Chondrocyte (in vitro differentiated cells): Measurements from ENCODE around the gene VGF. TPM values are rescaled to one million over a fixed set of nuclear protein-coding genes. Genes with fewer than 3 reads are reported as not detected.

Experiments used
- DNase-seq: peaks from one replicate; pipeline ENCODE4 v3.0.0; 2021; ENCODE audit warnings: mixed read lengths, low spot score
- H3K27ac Mint-ChIP-seq: one replicate; pipeline ENCODE4 v1.8.0; 2021; ENCODE audit warnings: mild to moderate bottlenecking, moderate library complexity, mixed read lengths; ENCODE audit not compliant: unreplicated experiment
- H3K27me3 Mint-ChIP-seq: 2 replicates; pipeline ENCODE4 v1.8.0; 2021; ENCODE audit warnings: low read depth, mixed read lengths
- H3K36me3 Mint-ChIP-seq: 2 replicates; pipeline ENCODE4 v1.8.0; 2021; ENCODE audit warnings: low read depth, mixed read lengths
- H3K4me1 Mint-ChIP-seq: 2 replicates; pipeline ENCODE4 v1.8.0; 2021; ENCODE audit warnings: low read depth, mild to moderate bottlenecking, mixed read lengths
- H3K4me3 Mint-ChIP-seq: one replicate; pipeline ENCODE4 v1.8.0; 2021; ENCODE audit warnings: mild to moderate bottlenecking, moderate library complexity, mixed read lengths; ENCODE audit not compliant: unreplicated experiment
- H3K9me3 Mint-ChIP-seq: 2 replicates; pipeline ENCODE4 v1.8.0; 2021; ENCODE audit warnings: low read depth, mixed read lengths
- total RNA-seq: library from RNA; stranded (reverse); gene quantifications from 3 replicates; pipeline ENCODE4 v1.2.1, GENCODE V29; 2021
- TF ChIP-seq, protein P1 (sequence below): fragments of 200-600 bp; sonication (generic); IDR thresholded peaks from 2 replicates; pipeline ENCODE4 v1.5.0; 2021; ENCODE audit warnings: antibody characterized with exemption, mild to moderate bottlenecking, moderate library complexity

The VGF gene
- total RNA-seq, 1 donor from 2014 or later: 0.22 TPM

DNA sequence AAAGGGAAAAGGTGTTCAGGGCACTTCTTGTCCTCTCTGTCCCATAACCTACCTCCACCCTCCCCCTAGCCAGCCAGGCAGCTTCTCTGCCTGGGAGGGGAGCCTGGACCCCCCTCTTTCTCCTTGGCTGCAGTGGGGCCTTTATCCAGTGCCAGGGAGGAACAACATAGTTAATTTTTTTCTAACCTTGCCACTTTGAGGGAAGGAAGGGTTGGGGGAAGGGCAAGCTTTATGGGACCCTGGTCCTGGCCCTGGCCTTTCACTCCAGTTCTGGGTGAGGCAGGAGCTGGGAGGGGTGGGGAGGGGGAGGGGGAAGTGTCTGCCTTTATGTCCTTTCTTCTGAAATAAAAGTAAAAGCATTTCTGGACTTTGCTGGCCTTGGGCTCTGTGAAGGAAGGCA is 4.5 kb downstream of the VGF start:
- no peak for DNase-seq
- Mint-ChIP-seq H3K9me3 (no peaks in the 10 kb centered on the region), H3K27me3 (peaks cover 5% of the 10 kb centered on the region), H3K36me3 (peaks cover 20% of the 10 kb centered on the region), H3K4me1 (peaks cover 26% of the 10 kb centered on the region), H3K4me3 (no peak overlapping the region), H3K27ac (no peak overlapping the region)
- TF ChIP-seq, protein P1, sequence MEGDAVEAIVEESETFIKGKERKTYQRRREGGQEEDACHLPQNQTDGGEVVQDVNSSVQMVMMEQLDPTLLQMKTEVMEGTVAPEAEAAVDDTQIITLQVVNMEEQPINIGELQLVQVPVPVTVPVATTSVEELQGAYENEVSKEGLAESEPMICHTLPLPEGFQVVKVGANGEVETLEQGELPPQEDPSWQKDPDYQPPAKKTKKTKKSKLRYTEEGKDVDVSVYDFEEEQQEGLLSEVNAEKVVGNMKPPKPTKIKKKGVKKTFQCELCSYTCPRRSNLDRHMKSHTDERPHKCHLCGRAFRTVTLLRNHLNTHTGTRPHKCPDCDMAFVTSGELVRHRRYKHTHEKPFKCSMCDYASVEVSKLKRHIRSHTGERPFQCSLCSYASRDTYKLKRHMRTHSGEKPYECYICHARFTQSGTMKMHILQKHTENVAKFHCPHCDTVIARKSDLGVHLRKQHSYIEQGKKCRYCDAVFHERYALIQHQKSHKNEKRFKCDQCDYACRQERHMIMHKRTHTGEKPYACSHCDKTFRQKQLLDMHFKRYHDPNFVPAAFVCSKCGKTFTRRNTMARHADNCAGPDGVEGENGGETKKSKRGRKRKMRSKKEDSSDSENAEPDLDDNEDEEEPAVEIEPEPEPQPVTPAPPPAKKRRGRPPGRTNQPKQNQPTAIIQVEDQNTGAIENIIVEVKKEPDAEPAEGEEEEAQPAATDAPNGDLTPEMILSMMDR: no peak

DNA sequence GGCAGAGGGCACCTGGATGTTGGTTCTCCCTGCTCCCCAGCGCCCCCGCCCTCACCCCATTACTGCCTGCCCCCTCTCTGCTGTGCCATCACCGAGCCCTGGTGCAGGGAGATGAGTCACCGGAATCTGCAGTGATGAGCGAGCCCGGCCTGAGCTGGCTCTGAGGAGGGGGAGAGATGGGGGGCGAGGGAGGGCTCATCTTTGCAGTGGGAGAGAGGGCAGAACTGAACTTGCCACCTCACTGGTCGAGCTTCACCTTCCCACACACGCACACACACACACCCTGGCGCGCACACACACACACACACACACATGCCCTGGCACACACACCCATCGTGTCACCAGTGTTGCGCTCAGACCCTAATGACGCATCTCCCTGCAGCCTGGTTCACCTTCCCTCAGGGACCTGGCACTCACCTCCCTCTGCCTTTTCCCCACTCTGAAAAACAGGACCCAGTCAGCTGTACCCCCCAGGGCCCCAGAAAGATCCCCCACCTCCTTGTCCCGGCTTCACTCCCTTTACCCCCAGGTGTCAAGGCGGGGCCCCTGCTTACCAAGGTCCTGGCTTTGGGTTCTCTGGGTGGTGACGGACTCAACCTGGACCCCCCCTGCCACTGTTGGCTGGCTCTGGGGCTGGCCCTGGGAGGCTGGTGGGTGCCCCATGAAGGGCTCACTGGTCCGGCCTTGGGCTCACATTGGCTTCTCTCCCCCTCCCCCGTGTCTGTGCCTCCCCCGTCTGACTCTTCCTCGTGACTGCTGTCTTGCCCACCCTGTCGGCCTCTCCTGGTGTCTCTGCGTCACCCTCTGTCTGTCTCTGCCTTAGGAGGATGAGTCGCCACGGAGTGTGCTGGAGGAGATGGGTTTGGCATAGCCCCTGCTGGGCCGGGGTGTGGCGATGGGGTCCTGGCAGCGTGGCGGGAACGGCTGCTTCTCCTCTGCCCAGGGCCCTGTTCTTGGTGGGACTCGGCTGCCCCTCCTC is 5.4 kb downstream of the VGF start:
- no peaks in the 10 kb centered on the region for H3K27me3 Mint-ChIP-seq
- H3K36me3 Mint-ChIP-seq: peaks cover 18% of the 10 kb centered on the region
- H3K4me3 Mint-ChIP-seq: no peak overlapping the region
- H3K27ac Mint-ChIP-seq: no peak overlapping the region
- no peaks in the 10 kb centered on the region for H3K9me3 Mint-ChIP-seq
- TF ChIP-seq, protein P1: no peak
- DNase-seq: no peak
- H3K4me1 Mint-ChIP-seq: peaks cover 25% of the 10 kb centered on the region

DNA sequence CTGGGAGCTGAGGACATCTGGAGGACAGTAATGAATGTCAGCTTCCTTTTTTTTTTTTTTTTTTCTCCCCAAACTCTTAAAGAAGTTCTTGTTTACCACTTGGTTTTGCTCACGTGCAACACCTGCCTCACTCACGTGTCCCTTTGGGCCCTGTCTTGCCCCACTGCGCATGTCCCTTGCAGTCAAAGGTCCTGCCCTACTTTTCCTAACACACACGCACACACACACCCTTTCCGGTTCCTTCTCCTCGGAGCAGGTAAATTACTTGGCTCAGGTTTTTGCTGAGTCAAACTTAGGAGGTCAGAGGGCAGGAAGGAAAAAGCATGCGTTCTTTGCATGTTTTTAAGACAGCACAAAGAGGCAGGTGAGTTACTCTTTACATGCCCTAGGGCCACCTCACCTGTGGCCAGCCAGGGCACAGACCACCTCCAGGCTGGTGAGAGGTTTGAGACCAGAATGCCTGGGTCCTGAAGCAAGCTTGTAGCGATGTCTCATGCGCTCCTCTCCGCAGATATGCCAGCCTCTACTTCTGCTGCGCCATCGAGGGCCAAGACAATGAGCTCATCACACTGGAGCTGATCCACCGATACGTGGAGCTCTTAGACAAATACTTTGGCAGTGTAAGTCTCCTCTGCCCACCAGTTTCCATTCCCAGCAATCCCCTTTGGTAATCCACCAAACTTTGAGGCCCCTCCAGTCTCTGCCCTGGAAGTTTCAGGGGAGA is 8.3 kb downstream of the VGF start:
- Mint-ChIP-seq H3K27me3 (no peaks in the 10 kb centered on the region), H3K4me3 (no peak overlapping the region), H3K4me1 (peaks cover 13% of the 10 kb centered on the region), H3K36me3 (peaks cover 18% of the 10 kb centered on the region), H3K9me3 (no peaks in the 10 kb centered on the region), H3K27ac (no peak overlapping the region)
- TF ChIP-seq, protein P1: no peak
- DNase-seq: no peak

DNA sequence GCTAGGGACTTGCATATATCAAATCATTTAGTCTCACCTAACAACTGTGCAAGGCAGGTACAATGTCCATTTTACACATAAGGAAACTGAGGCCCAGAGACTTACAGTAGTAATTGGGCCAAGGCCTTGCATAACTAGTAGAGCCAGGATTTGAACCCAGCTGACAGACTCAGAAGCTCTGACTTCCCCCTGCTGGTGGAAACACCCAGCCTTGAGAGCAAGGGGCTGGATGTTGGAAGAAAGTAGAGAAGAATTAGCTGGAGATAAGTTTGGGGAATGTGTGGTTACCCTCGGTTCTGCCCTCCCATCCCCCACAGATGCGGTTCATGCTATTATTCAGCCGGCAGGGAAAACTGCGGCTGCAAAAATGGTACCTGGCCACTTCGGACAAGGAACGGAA is 9.1 kb downstream of the VGF start:
- DNase-seq: no peak
- H3K27ac Mint-ChIP-seq: no peak overlapping the region
- H3K36me3 Mint-ChIP-seq: peaks cover 18% of the 10 kb centered on the region
- no peaks in the 10 kb centered on the region for H3K27me3 Mint-ChIP-seq
- H3K9me3 Mint-ChIP-seq: no peaks in the 10 kb centered on the region
- TF ChIP-seq, protein P1: peak; percentile 43
- H3K4me3 Mint-ChIP-seq: no peak overlapping the region
- peaks cover 13% of the 10 kb centered on the region for H3K4me1 Mint-ChIP-seq

DNA sequence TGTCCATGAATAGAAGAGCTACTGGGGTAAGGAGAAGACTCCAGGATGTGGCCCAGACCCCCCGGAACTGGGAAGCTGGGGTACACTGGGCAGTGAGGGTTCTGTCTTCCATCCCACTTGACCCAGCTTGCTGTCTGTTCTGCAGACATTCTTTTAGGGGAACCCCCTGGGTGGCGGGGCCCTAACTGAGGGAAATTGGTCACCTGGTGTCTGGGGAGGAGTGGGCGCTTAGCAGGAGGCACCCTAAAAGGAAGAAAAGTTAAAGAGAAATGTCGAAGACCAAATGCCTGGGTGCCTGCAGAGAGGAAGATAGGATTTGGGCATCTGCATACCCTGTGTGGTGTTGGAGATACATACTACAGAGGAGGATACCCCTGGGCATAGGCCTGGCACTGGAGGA is 10.1 kb downstream of the VGF start:
- no peak for DNase-seq
- Mint-ChIP-seq H3K9me3 (no peaks in the 10 kb centered on the region), H3K4me3 (peak overlapping the region; percentile 80), H3K27ac (no peak overlapping the region), H3K4me1 (peaks cover 13% of the 10 kb centered on the region), H3K27me3 (no peaks in the 10 kb centered on the region), H3K36me3 (peaks cover 18% of the 10 kb centered on the region)
- TF ChIP-seq, protein P1: no peak
